AG08395 (cell line): ENCODE data around the gene B4GALT2.

Experiments used
- DNase-seq: peaks from one replicate; pipeline ENCODE4 v3.0.0; 2012; ENCODE audit warnings: mixed read lengths, low spot score

The B4GALT2 gene

DNA sequence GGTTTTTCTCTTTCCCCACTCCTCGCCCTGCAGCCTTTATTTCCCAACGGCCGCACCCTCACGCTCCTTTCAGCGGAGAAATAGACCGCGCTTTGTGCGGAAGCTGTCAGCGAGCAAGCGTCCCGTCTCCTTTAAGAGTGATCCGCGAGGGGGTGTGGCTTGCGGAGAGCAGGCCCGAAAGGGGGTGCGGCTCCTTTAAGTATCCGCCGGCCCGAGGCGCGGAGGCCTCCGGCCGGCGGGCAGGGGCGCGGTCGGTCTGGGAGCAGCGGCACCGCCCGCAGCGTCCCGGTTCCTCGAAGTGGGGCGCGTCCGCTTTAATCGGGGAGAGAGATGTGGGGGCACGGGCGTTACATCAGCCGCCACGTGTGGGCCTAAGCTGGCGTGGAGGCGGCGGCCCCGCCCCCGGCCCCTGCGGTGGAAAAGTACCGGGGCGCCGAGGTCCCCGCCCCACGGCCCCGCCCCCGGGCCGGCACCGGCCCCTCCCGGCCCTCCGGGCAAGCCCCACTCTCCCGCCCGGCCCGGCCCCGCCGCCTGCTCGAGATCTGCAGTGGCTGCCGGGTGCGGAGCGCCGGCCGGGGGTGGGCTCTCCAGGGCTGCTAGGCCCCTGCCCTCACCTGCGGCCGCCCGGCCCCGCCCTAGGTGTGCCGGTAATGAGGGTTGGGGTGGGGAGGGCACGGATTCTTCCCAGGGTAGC, 51.0 kb downstream of the B4GALT2 start:
- peak; percentile 95 for DNase-seq

DNA sequence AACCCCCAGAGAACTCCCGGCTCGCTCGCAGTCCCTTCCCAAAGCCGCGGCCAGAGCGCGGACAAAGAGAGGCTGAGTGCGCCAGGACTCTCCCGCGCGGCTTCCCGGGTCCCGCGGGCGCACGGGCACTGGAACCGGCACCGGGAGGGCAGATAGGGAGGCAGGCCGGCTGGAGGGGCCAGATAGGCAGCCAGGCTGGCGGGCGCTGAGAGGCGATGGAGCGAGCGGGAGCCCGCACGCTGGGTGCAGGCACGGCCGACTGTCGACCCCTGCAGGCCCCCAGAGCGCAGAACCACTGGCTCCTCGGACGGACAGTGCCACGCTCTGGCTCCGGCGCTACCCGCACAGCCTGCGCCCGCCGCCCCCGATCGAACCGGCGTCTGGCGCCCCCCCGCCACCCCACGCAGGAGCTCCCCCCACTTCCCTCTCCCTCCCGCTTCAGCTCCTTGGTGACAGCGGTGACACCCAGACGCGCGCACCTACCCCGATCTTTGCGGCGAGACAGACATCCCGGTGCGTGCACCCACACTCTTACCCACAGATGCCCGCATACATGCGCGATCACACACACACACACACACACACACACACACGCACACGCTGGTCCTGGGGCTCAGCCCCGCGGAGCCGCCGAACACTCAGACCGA, 51.7 kb downstream of the B4GALT2 start:
- DNase-seq = peak; percentile 29

DNA sequence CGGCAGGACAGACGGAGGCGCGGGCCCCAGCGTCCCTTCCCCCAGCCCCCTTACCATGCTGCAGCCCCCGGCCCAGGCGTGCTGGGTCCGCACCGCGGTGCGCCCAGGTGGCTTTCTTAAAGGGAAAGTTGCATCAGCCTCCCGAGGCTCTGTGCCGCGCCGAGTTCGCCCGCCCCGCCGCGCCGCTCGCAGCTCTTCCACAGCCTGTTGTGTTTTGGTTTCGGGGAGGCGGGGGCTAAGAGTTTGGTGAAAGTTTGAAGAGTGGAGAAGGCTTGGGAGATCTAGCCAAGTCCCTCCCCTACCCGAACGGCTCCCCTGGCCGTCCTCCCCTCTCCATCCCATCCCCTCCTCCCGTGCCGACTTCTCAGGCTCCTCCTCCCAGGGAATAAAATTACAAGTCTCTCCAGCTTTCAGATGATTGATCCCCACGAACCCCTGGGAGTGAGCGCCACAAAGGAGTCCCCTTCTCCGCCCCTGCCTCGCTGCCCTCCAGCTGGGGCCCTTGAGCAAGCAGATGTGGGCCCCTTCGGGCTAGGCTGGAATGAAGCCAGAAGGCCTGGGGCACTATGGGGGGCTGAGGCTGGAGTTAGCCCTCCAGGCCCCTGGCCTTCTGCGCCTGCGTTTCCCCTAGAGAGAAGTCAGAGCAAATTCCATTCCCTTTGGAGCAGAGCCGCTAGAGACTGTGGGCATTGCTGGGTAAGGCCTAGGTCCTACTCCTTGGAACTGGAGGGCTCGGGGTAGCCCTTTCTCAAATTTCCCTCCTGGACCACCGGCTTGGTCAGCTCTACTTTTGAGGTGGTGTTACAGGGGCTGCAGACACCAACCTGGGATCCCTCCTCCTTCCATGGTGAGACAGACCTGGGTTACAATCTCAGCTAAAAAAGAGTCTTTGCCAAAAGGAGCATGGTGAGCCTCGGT, 52.5 kb downstream of the B4GALT2 start, which contains the start of gene SLC6A9:
Gene SLC6A9, minus strand, starts transcription at position 211 of the 918 bp plus-strand sequence. CDS start 7,185 bp downstream, outside the sequence.
- peak; percentile 68 for DNase-seq

DNA sequence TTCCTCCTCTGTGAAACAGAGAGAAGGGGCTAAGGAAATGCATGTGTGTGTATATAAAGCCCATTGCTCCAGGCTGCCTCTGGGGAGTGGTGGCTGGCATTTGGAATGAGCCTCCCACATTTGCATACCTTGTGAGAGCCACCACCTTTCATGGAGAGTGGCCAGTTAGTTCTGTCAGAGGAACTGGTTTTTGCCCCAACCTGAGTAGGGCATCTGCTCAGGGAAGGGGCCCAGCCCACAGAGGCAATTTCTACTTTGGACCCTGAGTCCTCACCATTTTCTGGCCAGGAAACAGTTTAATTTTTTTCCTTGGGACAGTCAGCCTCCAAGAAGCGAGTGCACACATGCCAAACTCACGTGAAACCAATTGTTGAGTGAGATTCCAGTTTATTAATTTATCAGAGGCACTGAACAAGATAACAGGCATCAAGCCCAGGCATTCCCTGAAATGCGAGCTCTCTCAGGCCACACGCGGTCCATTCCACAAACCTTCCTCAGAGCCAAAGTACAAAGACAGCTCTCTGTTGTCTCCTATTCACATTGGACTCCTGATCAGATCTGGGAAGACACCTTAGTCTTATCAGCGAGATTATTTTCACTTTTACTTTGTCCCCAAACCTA, 53.3 kb downstream of the B4GALT2 start:
- no peak for DNase-seq

DNA sequence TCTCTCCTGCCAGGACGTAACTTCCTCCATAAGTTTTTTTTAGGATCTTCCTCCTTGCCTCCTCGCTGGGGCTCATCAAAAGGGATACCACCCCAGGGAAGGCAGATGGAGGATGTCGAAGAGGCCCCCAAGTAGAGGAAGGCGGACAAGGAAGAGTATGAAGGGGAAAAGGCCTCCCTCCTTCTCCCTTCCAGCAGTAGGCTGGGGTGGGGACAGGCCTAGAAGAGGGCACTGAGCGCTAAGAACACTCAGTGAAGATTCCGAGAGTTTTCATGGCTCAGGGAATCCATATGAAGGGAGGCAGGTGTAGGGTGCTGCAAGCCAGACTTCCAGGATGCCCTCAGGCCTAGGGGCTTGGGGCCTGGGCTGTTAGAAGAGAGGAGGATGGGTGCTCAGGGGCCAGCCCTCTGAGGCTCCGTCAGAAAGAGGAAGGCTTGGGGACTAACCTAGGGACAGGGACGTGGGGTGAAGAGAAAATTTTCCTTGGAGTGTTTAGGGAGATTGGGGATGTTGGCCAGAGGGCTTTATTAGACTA, 54.1 kb downstream of the B4GALT2 start:
- no peak for DNase-seq

DNA sequence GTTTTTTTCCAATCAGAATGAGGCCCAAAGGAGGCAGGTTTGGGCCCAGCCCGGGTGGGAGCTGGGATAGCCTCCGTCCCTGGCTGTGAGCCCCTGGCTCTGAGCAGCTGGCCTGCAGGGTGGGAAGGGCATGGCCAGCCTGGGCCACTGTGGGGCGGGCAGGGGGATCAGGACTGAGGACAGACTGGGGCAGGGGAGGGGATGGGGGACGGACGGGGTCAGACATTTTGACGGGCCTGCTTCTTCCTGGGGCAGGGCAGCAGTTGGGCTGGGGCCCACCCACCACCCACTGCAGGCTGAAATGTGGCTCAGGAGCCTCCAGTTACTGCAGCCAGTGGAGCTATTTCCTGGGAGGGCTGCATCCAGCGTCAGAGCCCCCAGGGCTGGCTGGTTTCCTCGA, 54.7 kb downstream of the B4GALT2 start:
- DNase-seq = no peak

DNA sequence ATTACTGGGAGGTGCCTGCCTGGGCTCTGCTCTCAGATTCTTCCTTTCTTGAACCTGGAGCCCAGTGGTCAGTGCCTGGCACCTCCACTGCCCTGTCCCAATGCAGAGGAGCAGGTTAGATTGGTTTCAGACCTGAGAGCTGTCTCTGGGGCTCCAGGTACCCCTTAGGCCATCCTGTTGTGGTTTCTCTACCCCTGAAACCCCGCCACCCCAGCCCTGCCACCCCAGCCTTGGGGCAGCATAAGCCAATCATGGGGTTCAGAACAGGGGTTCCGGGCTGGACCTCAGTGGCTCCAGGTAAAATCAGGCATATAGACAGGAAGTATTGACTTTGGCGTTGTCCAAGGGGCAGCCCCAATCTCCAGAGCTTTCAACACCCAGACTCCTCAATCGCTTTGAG, 55.4 kb downstream of the B4GALT2 start:
- no peak for DNase-seq

DNA sequence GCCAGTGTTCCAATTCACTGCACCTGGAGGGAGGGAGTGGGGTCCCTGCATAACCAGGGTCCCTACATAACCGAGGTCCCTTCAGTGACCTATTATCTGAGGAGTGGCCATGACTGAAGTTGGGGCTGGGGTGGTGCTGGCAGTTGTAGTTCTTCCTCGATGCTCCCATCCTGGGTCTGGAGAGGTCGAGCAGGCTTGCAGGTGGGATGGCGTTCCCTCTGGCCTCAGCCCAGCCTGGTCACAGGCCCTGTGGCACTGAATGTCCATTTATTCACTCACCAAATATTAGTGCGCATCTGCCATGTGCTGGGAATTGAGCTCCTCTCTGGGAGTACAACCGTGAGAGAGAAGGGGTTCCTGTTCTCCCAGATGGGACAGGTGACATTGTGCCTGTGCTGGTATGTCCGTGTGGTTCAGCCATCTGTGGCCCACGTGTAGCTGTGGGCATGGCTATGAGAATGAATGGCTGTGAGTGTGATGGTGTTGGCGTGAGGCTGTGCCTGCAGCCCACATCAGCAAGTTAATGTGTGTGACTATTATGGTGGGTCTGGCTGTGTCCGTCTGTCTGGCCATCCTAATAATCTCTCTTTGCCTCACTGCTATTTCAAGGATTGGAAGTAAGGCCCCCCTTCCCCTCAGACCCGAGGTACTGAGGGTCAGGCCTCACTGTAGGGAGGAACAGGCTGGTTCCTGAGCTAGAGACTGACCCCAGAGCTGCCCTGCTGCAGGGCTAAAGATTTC, 56.1 kb downstream of the B4GALT2 start:
- no peak for DNase-seq

DNA sequence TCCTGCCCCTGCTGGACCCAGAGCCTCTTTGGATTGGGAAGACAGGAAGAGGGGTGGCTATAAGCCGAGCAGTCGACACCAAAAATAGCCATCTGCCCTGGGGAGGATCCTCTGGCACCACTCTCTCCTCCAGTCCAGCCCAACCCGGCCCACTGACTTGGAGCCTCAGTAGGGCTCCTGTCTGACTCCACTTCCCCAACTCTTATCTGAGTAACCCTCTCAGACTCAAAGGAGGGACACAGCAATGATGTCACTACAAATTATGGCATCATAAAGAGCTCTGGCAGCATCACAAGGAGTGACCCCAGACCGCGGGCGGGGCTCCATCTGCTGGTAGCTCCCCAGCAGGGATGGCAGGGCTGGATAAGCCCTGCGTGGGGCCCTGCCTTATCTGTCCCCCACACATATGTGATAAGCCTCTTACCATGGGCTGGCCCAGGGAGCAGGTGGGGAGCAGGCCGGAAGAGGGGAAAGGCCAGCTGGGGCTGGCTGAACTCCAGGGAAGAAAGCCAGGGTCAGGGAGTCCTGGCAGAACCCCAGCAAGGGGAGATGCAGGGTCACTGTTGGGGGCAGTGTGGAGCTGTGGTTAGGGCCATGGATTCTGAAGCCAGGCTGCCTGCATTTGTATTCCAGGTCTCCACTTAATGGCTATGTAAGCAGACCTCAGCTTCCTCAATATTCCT, 56.9 kb downstream of the B4GALT2 start:
- DNase-seq = no peak

DNA sequence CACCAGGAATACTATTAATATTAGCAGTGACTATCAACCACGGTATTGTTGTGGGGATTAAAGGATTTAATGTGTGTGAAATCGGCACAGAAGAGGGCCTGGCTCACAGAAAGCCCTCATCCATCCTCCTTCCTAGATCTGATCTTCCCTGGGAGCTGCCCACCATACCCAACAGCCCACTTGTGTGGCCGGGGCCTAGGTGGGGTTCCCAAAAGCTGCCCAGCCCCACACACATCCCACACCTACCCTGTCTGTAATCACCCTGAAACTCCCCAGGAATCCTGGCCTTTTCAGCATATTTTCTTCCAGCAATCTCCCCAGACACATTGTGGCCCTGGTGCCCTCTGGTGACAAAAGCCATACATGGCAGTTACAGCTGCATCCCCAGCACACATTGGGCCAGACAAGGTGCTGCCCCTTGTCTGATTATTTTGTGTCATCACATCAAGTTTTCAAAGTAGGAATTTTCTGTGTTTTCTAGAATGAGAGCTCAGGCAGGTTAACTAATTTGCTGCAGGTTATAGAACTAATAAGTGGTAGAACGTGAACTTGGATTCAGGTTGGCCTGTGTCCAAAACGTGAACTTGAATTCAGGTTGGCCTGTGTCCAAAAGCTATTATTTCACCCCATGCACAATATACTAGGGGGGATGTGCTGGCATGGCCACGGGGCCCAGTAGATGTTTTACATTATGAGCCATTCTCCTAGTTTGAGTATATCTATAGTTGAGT, 57.6 kb downstream of the B4GALT2 start:
- peak; percentile 74 for DNase-seq

DNA sequence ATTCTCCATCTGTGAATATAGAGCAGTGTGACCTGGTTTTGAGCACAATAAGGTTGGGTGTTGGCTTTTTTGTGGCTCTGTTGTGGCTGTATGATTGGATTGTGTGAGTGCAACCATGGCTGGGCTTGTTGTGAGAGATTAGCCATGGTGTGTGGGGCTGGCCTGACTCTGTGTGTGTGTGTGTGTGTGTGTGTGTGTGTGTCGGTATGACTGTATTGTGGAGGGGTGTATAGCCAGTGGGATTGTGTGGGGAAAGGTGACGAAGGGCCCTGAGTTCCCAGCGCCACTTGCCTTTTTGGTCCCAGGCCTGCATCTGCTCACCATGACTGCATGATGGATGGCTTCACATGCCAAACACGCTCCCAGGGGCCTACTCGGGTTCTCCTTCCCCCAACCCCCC, 58.1 kb downstream of the B4GALT2 start:
- no peak for DNase-seq

DNA sequence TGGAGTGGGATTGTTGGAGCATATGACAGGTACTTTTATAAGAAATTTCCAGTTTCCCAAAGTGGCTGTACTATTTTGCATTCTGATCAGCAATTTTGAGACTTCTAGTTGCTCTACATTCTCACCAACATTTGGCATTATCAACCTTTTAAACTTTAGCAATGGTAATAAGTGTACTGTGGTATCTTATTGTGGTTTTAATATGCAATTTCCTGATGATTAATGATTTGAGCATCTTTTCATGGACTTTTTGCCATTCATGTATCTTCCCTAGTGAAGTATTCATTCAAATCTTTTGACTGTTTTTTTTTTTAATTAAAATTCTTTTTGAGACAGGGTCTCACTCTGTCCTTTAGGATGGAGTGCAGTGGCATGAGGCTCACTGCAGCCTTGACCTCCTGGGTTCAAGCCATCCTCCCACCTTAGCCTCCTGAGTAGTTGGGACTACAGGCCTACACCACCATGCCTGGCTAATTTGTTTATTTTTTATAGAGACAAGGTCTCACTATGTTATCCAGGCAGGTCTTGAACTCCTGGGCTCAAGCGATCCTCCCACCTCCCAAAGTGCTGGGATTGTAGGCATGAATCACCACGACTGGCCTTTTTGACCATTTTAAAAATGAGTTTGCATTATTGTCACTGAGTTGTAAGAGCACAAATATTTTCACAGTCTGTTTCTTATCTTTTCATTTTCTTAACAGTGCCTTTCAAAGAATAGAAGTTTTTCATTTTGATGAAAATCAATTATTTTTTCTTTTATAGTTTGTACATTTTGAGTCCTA, 60.1 kb downstream of the B4GALT2 start:
- DNase-seq = no peak

DNA sequence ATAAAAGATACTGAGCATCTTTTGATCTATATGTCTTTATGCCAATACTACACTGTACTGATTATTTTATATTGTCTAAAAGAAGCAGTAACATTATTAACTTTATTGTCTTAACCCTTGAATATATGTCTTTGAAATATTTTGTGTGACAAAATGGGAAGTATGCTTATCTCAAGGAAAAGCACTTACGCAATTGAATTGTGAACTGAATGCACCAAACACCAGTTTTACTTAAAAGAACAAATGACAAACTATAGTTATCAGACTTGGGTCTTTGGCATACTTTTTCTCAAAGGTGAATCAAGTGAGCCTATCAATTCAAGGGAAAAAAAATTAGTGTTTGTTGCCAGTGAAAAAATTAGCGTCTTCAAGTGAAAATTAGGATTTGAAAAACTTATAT, 61.4 kb downstream of the B4GALT2 start:
- no peak for DNase-seq
